Breast epithelium (tissue), 4 donors: ENCODE data around the gene ST6GALNAC6. TPM values are rescaled to one million over a fixed set of nuclear protein-coding genes. Genes with fewer than 3 reads are reported as not detected.

Experiments
- DNase-seq, 2 donors: peaks; one replicate each; pipeline ENCODE4 v3.0.0-alpha.2; 2019; ENCODE audit warnings: low spot score in 2 of 2
- H3K27ac ChIP-seq, 2 donors: fragments of 200-600 bp; sonication (generic) in 1 of 2; one replicate each; pipeline ENCODE4 v1.5.1; 2016 to 2019; ENCODE audit warnings: mild to moderate bottlenecking in 1 of 2
- H3K27me3 ChIP-seq, 2 donors: fragments of 200-600 bp; sonication (generic) in 1 of 2; one replicate each; pipeline versions ENCODE4 v1.5.1 to v1.6.0; 2017 to 2019; ENCODE audit warnings: control low read depth in 1 of 2, mild to moderate bottlenecking in 1 of 2
- H3K36me3 ChIP-seq: fragments of 200-600 bp; one replicate; pipeline ENCODE4 v1.5.1; 2019
- H3K4me1 ChIP-seq, 2 donors: fragments of 200-600 bp; sonication (generic); one replicate each; pipeline ENCODE4 v1.5.1; 2016 to 2019; ENCODE audit warnings: control low read depth in 1 of 2
- H3K4me3 ChIP-seq, 3 donors: fragments of 200-600 bp; sonication (generic); 1 replicate in 2 of 3; 2 replicates in 1 of 3; pipeline ENCODE4 v1.5.1; 2016 to 2019; ENCODE audit warnings: mild to moderate bottlenecking in 3 of 3, moderate library complexity in 2 of 3
- H3K9me3 ChIP-seq, 2 donors: fragments of 200-600 bp; sonication (generic) in 1 of 2; one replicate each; pipeline ENCODE4 v1.5.1; 2016 to 2019; ENCODE audit warnings: control low read depth in 1 of 2
- POLR2A ChIP-seq: fragments of 450-650 bp; IDR thresholded peaks from one replicate; pipeline ENCODE4 v1.6.1; 2016; ENCODE audit warnings: antibody characterized with exemption, mild to moderate bottlenecking, moderate library complexity
- POLR2AphosphoS5 ChIP-seq, 3 donors: sonication (generic); formaldehyde crosslinking; IDR thresholded peaks; one replicate each; pipeline ENCODE4 v1.6.1; 2017; ENCODE audit warnings: antibody characterized with exemption in 3 of 3
- intact Hi-C: fragments of 100-400 bp; cut with DNase I; formaldehyde crosslinking; loops from one replicate; pipeline ENCODE4 v1.15.1; 2023; ENCODE audit warnings: low total_unique reads
- total RNA-seq, 3 donors: library from RNA; depleted of rRNA; stranded (reverse); fragments of >200 nt; gene quantifications; one replicate each; pipeline ENCODE4 v1.1.0, GENCODE V29; 2016
- TF ChIP-seq, protein P1 (sequence below), 3 donors: fragments of 450-650 bp; IDR thresholded peaks; one replicate each; pipeline ENCODE4 v1.5.1; 2016 to 2017; ENCODE audit warnings: antibody characterized with exemption in 3 of 3, mild to moderate bottlenecking in 3 of 3, moderate library complexity in 3 of 3

ST6GALNAC6 gene
- total RNA-seq, 3 donors from 2014 or later, result 61.5 to 175 (median 103) TPM

DNA sequence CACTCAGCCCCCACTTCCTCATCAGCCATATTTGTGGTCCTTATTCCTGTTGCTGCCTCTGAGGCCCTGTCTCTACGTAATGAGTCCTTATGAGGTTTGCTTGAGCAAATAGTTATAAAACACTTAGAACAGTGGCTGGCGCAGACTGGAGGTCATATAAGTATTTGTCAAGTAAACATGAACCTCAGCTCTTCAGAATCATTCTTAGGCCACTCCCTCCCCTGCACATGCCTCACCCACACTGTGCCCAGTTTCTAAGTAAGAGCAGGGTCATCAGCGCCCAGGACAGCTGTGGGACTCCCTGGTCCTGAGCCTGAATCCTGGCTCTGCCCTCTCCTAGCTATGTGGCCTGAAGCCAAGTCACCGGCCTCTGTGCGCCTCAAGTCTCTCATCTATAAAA, 13.5 kb upstream of the ST6GALNAC6 start:
- TF ChIP-seq, protein P1, sequence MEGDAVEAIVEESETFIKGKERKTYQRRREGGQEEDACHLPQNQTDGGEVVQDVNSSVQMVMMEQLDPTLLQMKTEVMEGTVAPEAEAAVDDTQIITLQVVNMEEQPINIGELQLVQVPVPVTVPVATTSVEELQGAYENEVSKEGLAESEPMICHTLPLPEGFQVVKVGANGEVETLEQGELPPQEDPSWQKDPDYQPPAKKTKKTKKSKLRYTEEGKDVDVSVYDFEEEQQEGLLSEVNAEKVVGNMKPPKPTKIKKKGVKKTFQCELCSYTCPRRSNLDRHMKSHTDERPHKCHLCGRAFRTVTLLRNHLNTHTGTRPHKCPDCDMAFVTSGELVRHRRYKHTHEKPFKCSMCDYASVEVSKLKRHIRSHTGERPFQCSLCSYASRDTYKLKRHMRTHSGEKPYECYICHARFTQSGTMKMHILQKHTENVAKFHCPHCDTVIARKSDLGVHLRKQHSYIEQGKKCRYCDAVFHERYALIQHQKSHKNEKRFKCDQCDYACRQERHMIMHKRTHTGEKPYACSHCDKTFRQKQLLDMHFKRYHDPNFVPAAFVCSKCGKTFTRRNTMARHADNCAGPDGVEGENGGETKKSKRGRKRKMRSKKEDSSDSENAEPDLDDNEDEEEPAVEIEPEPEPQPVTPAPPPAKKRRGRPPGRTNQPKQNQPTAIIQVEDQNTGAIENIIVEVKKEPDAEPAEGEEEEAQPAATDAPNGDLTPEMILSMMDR (IDR thresholded peaks at IDR 0.05), result no peak
- TF ChIP-seq POLR2A (no peak), POLR2AphosphoS5 (IDR thresholded peaks at IDR 0.05) (no peak)
- Histone ChIP-seq H3K9me3 (no peaks in the 10 kb centered on the region), H3K4me1 (no peaks in the 10 kb centered on the region), H3K36me3 (no peaks in the 10 kb centered on the region), H3K27ac (no peak overlapping the region), H3K27me3 (no peaks in the 10 kb centered on the region), H3K4me3 (no peak overlapping the region)
- no peak for DNase-seq
- intact Hi-C loops, result no loop called here

DNA sequence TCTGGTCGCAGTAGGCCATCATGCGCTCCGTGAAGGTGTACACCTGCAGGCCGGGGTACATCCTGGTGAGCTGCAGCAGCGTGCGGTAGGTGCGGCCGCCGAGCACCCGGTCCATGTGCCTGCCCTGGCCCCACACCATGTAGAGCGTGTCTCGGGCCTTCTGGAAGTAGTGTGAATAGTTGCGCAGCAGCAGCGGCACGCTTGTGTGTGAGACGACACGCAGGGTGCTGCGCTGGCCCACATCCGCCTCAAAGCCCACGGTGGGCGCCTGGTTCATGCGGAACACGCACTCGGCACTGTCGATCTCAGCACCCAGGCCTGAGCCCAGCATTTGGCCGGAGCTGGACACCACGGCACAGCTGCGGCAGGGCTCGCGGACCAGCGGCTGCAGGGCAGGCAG, 12.9 kb upstream of the ST6GALNAC6 start:
- intact Hi-C loops, result no loop called here
- TF ChIP-seq POLR2A (no peak), POLR2AphosphoS5 (IDR thresholded peaks at IDR 0.05) (no peak)
- TF ChIP-seq, protein P1 (IDR thresholded peaks at IDR 0.05), result no peak
- H3K36me3 ChIP-seq, result no peaks in the 10 kb centered on the region
- H3K27me3 ChIP-seq, result no peaks in the 10 kb centered on the region
- no peaks in the 10 kb centered on the region for H3K9me3 ChIP-seq
- DNase-seq, result no peak
- H3K27ac ChIP-seq, result no peak overlapping the region
- no peak overlapping the region for H3K4me3 ChIP-seq
- no peaks in the 10 kb centered on the region for H3K4me1 ChIP-seq

DNA sequence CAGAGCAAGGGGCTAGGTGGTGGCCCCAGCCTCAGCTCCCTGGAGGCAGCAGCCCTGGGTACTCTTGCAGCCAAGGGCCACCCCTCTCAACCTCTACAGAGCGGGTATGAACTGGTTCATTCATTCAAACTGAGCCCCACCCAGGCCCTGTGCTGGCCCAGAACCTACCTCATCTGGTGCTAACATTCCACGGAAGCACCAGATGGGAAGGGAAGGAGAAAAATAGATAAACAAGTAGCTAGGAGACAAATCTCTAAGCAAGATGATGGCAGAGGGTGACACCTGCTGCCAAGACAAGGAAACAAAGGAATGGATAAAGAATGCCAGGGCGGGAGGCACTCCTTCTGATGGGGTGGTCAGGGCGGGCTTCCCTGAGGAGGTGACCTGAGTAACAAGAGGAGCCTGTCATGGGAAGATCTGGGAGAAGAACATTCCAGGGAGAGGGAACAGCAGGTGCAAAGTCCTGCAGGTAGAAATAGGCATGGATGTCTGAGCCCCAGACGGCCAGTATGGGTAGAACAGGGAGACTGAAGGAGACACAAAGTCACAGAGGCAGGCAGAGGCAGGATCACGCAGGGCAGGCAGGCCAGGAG, 11.3 kb upstream of the ST6GALNAC6 start:
- Histone ChIP-seq H3K27ac (no peak overlapping the region), H3K36me3 (no peaks in the 10 kb centered on the region), H3K9me3 (no peaks in the 10 kb centered on the region), H3K4me3 (no peak overlapping the region), H3K27me3 (no peaks in the 10 kb centered on the region), H3K4me1 (peaks cover 7 to 8% of the 10 kb centered on the region in 2 donors)
- intact Hi-C loops, result no loop called here
- DNase-seq, result no peak
- TF ChIP-seq, protein P1 (IDR thresholded peaks at IDR 0.05), result no peak
- TF ChIP-seq POLR2AphosphoS5 (IDR thresholded peaks at IDR 0.05) (no peak), POLR2A (no peak)

DNA sequence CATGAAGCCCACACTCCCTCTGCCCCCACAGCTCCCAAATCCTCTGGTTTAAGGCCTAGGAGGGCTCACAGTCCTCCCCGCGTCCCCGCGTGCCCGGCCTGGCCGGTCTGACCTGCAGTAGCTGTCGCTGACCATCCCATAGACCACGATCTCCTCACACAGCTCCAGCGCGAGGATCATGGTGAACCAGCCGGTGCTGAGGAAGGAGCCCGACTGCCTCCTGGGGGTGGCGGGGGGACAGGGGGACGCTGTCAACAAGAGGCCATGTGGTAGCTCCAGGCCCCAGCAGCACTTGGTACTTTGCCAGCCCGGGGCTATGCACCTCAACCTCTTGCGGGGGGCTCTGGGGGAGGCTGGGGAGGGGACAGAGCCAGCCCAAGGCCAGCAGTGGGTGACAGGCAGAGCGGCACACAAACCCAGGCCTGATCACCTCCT, 10.5 kb upstream of the ST6GALNAC6 start:
- no peak overlapping the region for H3K4me3 ChIP-seq
- H3K9me3 ChIP-seq, result no peaks in the 10 kb centered on the region
- TF ChIP-seq, protein P1 (IDR thresholded peaks at IDR 0.05), result no peak
- TF ChIP-seq POLR2A, result no peak
- no peaks in the 10 kb centered on the region for H3K36me3 ChIP-seq
- intact Hi-C loops, result no loop called here
- H3K27ac ChIP-seq, result no peak overlapping the region
- H3K4me1 ChIP-seq, result peaks cover 8 to 17% of the 10 kb centered on the region in 2 donors
- no peak for DNase-seq
- H3K27me3 ChIP-seq, result no peaks in the 10 kb centered on the region

DNA sequence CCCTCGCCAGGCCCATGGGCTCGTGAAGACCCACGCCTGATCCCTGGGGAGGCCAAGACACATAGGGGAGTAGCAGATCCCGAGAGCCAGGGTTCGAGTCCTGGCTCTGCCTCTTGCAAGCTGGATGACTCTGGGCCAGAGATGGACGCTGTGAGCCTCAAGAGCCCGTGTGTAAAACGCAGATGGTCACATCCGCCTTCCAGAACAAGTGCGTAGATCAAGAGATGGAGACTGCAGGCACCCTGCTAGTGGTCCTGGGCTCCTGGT, 9.2 kb upstream of the ST6GALNAC6 start:
- no peak for DNase-seq
- Histone ChIP-seq H3K4me1 (peaks cover 17 to 29% of the 10 kb centered on the region in 2 donors), H3K27me3 (no peaks in the 10 kb centered on the region), H3K4me3 (no peak overlapping the region), H3K9me3 (no peaks in the 10 kb centered on the region), H3K27ac (no peak overlapping the region), H3K36me3 (no peaks in the 10 kb centered on the region)
- no peak for TF ChIP-seq POLR2AphosphoS5 (IDR thresholded peaks at IDR 0.05)
- TF ChIP-seq, protein P1 (IDR thresholded peaks at IDR 0.05), result no peak
- no peak for TF ChIP-seq POLR2A
- intact Hi-C loops, result no loop called here
